ENCODE measurements around the gene DIDO1. TPM values are rescaled to one million over a fixed set of nuclear protein-coding genes. Genes with fewer than 3 reads are reported as not detected.

Gene DIDO1
- total and polyA plus RNA-seq, 2 donors, result 33.2 to 33.4 TPM

DNA sequence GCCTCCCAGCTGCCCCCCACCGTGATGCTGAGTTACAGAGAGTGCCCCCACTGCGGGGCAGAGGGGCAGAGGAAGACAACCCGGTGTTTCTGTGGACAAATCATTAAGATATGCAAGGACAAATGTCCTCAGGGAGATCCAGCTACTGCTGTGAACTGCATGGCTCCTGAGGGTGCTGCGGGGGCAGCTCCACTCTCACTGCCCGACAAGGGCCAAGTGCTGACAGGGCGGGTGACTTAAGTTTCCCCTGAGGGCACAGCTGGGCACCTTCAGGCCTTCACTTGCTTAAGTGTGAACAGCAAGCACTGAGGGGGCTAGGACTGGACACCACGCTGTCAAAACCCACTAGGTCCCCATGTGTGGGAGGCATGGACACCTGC is 38.5 kb downstream of the DIDO1 start:
- H3K36me3 ChIP-seq (ENCODE audit: control insufficient read depth in 2 of 2, insufficient read depth in 2 of 2, low read length in 1 of 2), result peaks cover 72 to 76% of the 10 kb centered on the region in 2 donors
- no peak overlapping the region for H3K4me3 ChIP-seq (ENCODE audit: low read length in 2 of 2)
- no peak overlapping the region for H3K27ac ChIP-seq (ENCODE audit: low read depth in 1 of 2, low read length in 1 of 2)
- H3K9me3 ChIP-seq (ENCODE audit: control insufficient read depth in 2 of 2, insufficient read depth in 1 of 2, low read length in 1 of 2), result peaks cover 0 to 1% of the 10 kb centered on the region in 2 donors
- no peaks in the 10 kb centered on the region for H3K27me3 ChIP-seq (ENCODE audit: control insufficient read depth in 2 of 2, insufficient read depth in 1 of 2, low read length in 1 of 2)
- 91% methylated on average over 7 of the region's 7 CpGs for WGBS
- DNase-seq (ENCODE audit: low read depth in 6 of 9, low spot score in 9 of 9), result no peak
- peaks cover 0 to 33% of the 10 kb centered on the region in 2 donors for H3K4me1 ChIP-seq (ENCODE audit: control insufficient read depth in 2 of 2, insufficient read depth in 2 of 2, low read length in 2 of 2)

DNA sequence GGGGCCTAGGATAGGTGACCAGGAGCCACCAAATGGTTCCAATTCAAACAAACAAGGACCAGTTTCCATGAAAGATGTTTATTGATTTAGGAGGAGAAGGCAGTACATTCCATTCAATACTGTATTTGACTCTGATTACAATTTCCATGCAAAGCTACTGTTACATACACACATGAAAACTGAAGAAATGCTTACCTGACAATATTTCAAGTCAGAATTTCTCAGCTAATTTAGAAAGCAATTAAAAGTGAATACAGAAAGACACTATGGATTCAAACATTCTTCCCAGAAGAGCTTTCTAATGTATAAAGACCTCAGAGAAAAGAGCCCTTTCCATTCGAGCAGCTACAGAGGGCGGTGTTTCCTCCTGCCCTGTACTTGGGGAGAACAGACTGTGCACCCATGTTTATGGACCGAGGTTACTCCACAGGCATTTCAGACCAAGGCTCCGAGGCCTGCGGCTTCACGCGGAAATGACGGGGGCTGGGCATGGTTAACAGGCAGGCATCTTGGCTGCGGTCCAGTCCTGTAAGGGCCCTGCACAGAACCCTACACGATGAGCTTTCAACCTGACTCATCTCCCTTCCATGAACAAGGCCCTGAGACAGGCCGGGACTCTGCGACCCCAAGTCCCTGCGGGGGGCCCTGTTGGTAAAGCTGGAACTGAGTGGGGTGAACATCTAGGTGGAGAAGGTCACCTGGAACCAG is 39.0 kb downstream of the DIDO1 start:
- no peak overlapping the region for H3K4me3 ChIP-seq (ENCODE audit: low read length in 2 of 2)
- peaks cover 0 to 28% of the 10 kb centered on the region in 2 donors for H3K4me1 ChIP-seq (ENCODE audit: control insufficient read depth in 2 of 2, insufficient read depth in 2 of 2, low read length in 2 of 2)
- peaks cover 67 to 72% of the 10 kb centered on the region in 2 donors for H3K36me3 ChIP-seq (ENCODE audit: control insufficient read depth in 2 of 2, insufficient read depth in 2 of 2, low read length in 1 of 2)
- 91% methylated on average over 13 of the region's 13 CpGs for WGBS
- peaks cover 0 to 1% of the 10 kb centered on the region in 2 donors for H3K9me3 ChIP-seq (ENCODE audit: control insufficient read depth in 2 of 2, insufficient read depth in 1 of 2, low read length in 1 of 2)
- no peak overlapping the region for H3K27ac ChIP-seq (ENCODE audit: low read depth in 1 of 2, low read length in 1 of 2)
- H3K27me3 ChIP-seq (ENCODE audit: control insufficient read depth in 2 of 2, insufficient read depth in 1 of 2, low read length in 1 of 2), result no peaks in the 10 kb centered on the region
- no peak for DNase-seq (ENCODE audit: low read depth in 6 of 9, low spot score in 9 of 9)

DNA sequence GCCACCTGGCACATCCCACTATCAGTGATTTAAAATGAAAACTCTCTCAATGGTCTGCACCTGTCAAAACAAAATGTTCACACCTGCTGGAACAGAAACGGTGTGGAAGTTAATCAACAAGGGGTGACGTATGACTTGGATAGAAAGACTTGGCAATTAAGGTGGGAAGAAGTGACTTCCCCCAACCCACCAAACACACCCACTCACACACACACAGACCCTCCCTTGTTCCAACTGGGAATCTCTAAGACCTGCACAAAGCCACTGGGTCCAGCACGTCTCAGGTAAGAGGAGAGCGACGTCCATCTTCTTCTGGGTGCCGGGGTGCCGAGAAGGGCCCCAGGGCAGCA is 39.6 kb downstream of the DIDO1 start:
- Histone ChIP-seq H3K27ac (ENCODE audit: low read depth in 1 of 2, low read length in 1 of 2) (no peak overlapping the region), H3K4me3 (ENCODE audit: low read length in 2 of 2) (no peak overlapping the region), H3K9me3 (ENCODE audit: control insufficient read depth in 2 of 2, insufficient read depth in 1 of 2, low read length in 1 of 2) (peaks cover 0 to 1% of the 10 kb centered on the region in 2 donors), H3K4me1 (ENCODE audit: control insufficient read depth in 2 of 2, insufficient read depth in 2 of 2, low read length in 2 of 2) (peaks cover 0 to 25% of the 10 kb centered on the region in 2 donors), H3K27me3 (ENCODE audit: control insufficient read depth in 2 of 2, insufficient read depth in 1 of 2, low read length in 1 of 2) (no peaks in the 10 kb centered on the region), H3K36me3 (ENCODE audit: control insufficient read depth in 2 of 2, insufficient read depth in 2 of 2, low read length in 1 of 2) (peaks cover 67 to 72% of the 10 kb centered on the region in 2 donors)
- DNase-seq (ENCODE audit: low read depth in 6 of 9, low spot score in 9 of 9), result no peak
- 94% methylated on average over 7 of the region's 7 CpGs for WGBS

DNA sequence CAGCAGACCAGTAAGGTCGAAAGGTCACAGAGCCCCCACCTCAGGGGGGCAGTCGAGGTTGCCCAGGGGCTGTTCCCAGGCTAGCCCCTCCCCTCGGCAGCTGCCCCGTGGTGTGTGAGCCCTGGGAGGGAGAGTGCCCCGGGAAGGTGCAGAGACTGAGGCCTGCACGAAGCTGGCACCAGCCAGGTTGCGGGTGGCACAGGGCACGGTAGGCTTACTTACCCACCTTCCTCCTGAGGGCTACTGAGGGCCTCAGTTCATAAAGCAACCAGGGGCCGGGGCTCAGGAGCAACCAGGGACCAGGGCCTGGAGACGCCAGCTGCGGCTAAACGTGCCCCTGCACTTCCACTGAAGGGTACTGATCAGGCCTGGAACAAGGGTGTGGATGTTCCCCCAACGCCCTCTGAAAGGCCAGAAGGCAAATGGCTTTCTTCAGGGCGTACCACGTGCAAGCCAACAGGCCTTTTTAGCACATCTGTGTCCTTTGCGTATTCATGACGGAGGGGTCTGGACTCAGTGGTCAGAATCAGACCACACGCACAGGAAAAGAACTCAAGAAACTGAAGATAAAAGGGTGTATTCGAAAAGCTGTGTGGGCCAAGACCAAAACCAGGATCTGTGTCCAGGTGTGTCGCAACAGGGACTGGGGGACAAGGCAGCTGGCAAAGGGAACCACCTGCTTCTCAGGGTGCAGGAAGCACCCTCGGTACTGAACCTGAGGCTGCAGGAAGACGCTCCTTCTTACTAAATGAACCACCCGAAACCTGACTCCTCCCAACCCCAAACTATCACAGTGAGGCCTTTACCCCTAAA is 40.2 kb downstream of the DIDO1 start:
- peaks cover 68 to 72% of the 10 kb centered on the region in 2 donors for H3K36me3 ChIP-seq (ENCODE audit: control insufficient read depth in 2 of 2, insufficient read depth in 2 of 2, low read length in 1 of 2)

DNA sequence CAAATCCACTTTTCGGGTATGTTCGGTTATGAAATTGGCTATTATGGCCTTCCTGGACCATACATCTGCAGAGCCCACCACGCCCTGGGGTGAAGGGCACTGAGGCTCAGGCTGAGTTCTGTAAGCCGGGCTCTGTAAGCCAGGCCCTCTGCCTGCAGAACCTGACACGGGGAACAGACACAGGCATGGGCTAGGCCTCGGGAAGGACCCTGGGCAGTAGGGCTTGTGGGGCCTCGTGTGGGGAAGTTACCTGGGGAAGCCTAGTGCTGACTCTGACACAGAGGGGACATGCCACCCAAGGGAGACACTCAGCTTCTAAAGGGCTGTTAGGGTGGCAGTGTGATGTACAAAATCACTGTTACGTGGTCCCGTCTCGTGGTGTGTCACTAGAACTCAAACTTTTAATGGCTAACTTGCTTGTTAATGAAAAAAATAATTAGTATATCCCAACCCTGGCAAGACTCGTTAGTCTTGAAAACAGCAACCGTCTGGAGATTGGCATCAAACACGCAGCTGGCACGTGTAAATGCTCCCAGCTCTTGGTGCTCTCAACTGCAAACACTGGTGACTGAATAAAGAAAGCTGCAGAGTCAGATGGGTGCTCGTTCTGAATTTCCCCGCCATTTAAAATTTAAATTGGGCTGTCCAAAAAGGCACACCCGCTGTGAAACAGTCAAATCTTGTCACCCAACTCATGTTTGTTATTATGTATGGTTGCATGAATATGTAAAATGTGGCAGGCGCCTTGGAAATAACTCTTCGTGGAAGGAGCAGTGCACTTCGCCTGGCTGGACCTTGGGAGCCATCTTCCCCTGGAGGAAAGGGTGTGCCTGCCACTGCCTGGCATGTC is 41.0 kb downstream of the DIDO1 start:
- WGBS, result 95% methylated on average over 20 of the region's 20 CpGs
- no peak for DNase-seq (ENCODE audit: low read depth in 6 of 9, low spot score in 9 of 9)
- H3K27me3 ChIP-seq (ENCODE audit: control insufficient read depth in 2 of 2, insufficient read depth in 1 of 2, low read length in 1 of 2), result peaks cover 0 to 2% of the 10 kb centered on the region in 2 donors
- peaks cover 0 to 12% of the 10 kb centered on the region in 2 donors for H3K4me1 ChIP-seq (ENCODE audit: control insufficient read depth in 2 of 2, insufficient read depth in 2 of 2, low read length in 2 of 2)
- H3K36me3 ChIP-seq (ENCODE audit: control insufficient read depth in 2 of 2, insufficient read depth in 2 of 2, low read length in 1 of 2), result peaks cover 68% of the 10 kb centered on the region in 2 donors
- H3K4me3 ChIP-seq (ENCODE audit: low read length in 2 of 2), result no peak overlapping the region
- H3K9me3 ChIP-seq (ENCODE audit: control insufficient read depth in 2 of 2, insufficient read depth in 1 of 2, low read length in 1 of 2), result peaks cover 0 to 1% of the 10 kb centered on the region in 2 donors
- H3K27ac ChIP-seq (ENCODE audit: low read depth in 1 of 2, low read length in 1 of 2), result peak overlapping the region in 1 of 2 donors; percentile 8

More for the DNA sequence above, 40.2 kb downstream of the DIDO1 start:
- 91% methylated on average over 23 of the region's 23 CpGs for WGBS
- Histone ChIP-seq H3K4me3 (ENCODE audit: low read length in 2 of 2) (no peak overlapping the region), H3K4me1 (ENCODE audit: control insufficient read depth in 2 of 2, insufficient read depth in 2 of 2, low read length in 2 of 2) (peaks cover 0 to 20% of the 10 kb centered on the region in 2 donors), H3K27ac (ENCODE audit: low read depth in 1 of 2, low read length in 1 of 2) (no peak overlapping the region), H3K27me3 (ENCODE audit: control insufficient read depth in 2 of 2, insufficient read depth in 1 of 2, low read length in 1 of 2) (no peaks in the 10 kb centered on the region), H3K9me3 (ENCODE audit: control insufficient read depth in 2 of 2, insufficient read depth in 1 of 2, low read length in 1 of 2) (peaks cover 0 to 1% of the 10 kb centered on the region in 2 donors)
- no peak for DNase-seq (ENCODE audit: low read depth in 6 of 9, low spot score in 9 of 9)

DNA sequence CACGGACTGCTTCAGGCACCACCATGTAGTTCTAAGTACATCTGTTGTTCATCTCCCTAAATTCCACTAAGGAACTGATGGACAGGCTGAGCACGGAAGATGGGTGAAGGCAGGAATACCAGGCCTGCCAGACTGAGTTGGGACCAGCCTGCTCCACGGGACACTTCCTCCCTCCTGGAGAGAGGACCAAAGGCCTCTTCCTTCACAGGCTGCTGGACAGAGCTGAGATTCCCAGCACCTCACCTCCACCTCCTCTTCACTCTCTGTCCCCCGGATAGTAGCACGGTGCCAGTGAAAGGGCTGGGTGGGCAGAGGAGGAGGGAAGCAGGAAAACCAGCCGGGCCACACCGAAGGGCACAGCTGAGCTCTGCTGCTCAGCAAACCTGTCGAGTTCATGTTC is 41.7 kb downstream of the DIDO1 start:
- Histone ChIP-seq H3K9me3 (ENCODE audit: control insufficient read depth in 2 of 2, insufficient read depth in 1 of 2, low read length in 1 of 2) (peaks cover 0 to 1% of the 10 kb centered on the region in 2 donors), H3K36me3 (ENCODE audit: control insufficient read depth in 2 of 2, insufficient read depth in 2 of 2, low read length in 1 of 2) (peaks cover 61 to 68% of the 10 kb centered on the region in 2 donors), H3K27me3 (ENCODE audit: control insufficient read depth in 2 of 2, insufficient read depth in 1 of 2, low read length in 1 of 2) (peaks cover 0 to 8% of the 10 kb centered on the region in 2 donors), H3K4me3 (ENCODE audit: low read length in 2 of 2) (no peak overlapping the region), H3K4me1 (ENCODE audit: control insufficient read depth in 2 of 2, insufficient read depth in 2 of 2, low read length in 2 of 2) (peaks cover 0 to 14% of the 10 kb centered on the region in 2 donors), H3K27ac (ENCODE audit: low read depth in 1 of 2, low read length in 1 of 2) (no peak overlapping the region)
- WGBS, result 96% methylated on average over 8 of the region's 8 CpGs
- no peak for DNase-seq (ENCODE audit: low read depth in 6 of 9, low spot score in 9 of 9)

DNA sequence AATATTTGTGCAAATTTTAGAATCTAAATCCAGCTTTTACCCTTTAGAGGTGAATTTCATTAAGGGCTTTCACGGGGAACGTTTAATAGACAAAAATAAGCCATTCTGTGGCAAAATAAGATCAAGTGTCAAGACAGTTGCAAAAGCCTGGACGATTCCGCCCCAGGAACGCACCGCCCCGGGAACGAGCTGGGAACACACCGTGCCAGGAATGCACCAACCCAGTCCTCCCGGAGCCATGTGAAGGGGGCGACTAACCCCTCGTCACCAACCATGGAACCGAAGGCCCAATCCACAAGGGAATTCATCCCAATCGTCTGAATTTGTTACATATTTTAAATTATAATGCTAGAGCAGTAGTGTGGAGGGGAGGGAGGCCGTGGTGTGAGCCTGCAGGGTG is 43.9 kb downstream of the DIDO1 start:
- Histone ChIP-seq H3K9me3 (ENCODE audit: control insufficient read depth in 2 of 2, insufficient read depth in 1 of 2, low read length in 1 of 2) (no peaks in the 10 kb centered on the region), H3K27me3 (ENCODE audit: control insufficient read depth in 2 of 2, insufficient read depth in 1 of 2, low read length in 1 of 2) (peaks cover 0 to 17% of the 10 kb centered on the region in 2 donors), H3K4me3 (ENCODE audit: low read length in 2 of 2) (no peak overlapping the region), H3K27ac (ENCODE audit: low read depth in 1 of 2, low read length in 1 of 2) (no peak overlapping the region), H3K36me3 (ENCODE audit: control insufficient read depth in 2 of 2, insufficient read depth in 2 of 2, low read length in 1 of 2) (peaks cover 39 to 47% of the 10 kb centered on the region in 2 donors), H3K4me1 (ENCODE audit: control insufficient read depth in 2 of 2, insufficient read depth in 2 of 2, low read length in 2 of 2) (peaks cover under 1 to 21% of the 10 kb centered on the region in 2 donors)
- no peak for DNase-seq (ENCODE audit: low read depth in 6 of 9, low spot score in 9 of 9)
- WGBS, result 96% methylated on average over 15 of the region's 15 CpGs

DNA sequence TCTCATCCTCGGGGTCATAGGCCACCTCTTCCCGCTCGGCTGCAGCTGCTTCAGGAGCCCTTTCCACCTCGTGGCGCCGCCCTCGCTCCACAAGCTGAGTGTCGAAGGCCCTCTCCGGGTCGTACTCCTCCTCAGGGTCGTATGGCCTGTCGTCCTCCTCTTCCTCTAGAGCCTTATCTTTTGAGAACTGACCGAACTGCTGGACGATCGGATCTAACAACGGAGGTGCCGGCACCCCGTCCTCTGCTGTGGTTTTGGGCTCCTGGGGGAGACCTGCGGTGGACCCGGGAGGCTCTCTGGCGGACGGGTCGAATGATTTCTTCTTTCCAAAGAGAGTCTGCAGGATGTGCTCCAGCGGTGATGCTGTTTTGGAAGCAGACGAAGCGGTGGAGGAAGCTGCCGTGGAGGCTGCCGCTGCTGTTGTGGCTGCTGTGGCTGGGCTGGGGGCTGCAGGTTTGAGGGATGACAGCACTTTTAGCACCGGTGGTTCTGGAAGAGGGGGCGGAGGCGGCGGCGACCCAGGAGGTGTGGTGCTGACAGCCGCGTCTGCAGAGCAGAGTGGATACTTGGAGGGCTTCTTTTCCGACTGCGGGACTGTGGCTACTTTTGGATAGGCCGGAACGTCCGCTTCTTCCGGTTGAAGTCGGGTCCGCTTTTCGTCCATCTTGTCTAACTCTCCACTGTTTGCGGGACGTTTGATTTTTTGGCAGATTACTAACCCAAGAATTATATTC is 44.5 kb downstream of the DIDO1 start:
- Histone ChIP-seq H3K4me1 (ENCODE audit: control insufficient read depth in 2 of 2, insufficient read depth in 2 of 2, low read length in 2 of 2) (peaks cover 4 to 25% of the 10 kb centered on the region in 2 donors), H3K4me3 (ENCODE audit: low read length in 2 of 2) (no peak overlapping the region), H3K27ac (ENCODE audit: low read depth in 1 of 2, low read length in 1 of 2) (no peak overlapping the region), H3K27me3 (ENCODE audit: control insufficient read depth in 2 of 2, insufficient read depth in 1 of 2, low read length in 1 of 2) (peaks cover 0 to 17% of the 10 kb centered on the region in 2 donors), H3K9me3 (ENCODE audit: control insufficient read depth in 2 of 2, insufficient read depth in 1 of 2, low read length in 1 of 2) (no peaks in the 10 kb centered on the region), H3K36me3 (ENCODE audit: control insufficient read depth in 2 of 2, insufficient read depth in 2 of 2, low read length in 1 of 2) (peaks cover 33 to 42% of the 10 kb centered on the region in 2 donors)
- DNase-seq (ENCODE audit: low read depth in 6 of 9, low spot score in 9 of 9), result no peak
- WGBS, result 97% methylated on average over 46 of the region's 46 CpGs
